Right atrium auricular region (tissue), 2 donors: ENCODE measurements around the gene CCDC87. TPM values are rescaled to one million over a fixed set of nuclear protein-coding genes. Genes with fewer than 3 reads are reported as not detected.

Experiments
- DNase-seq: peaks from one replicate; pipeline ENCODE4 v3.0.0-alpha.2; 2019; ENCODE audit warnings: low spot score
- H3K27ac ChIP-seq, 2 donors: fragments of 200-600 bp; sonication (generic); 1 replicate in 1 of 2; 2 replicates in 1 of 2; pipeline ENCODE4 v1.5.1; 2016 to 2019
- H3K27me3 ChIP-seq, 2 donors: fragments of 200-600 bp; sonication (generic); one replicate each; pipeline versions ENCODE4 v1.5.1 to v1.6.0; 2017 to 2019
- H3K36me3 ChIP-seq: fragments of 200-600 bp; sonication (generic); one replicate; pipeline ENCODE4 v1.5.1; 2016
- H3K4me1 ChIP-seq, 2 donors: fragments of 200-600 bp; sonication (generic); one replicate each; pipeline versions ENCODE4 v1.5.1 to v1.6.0; 2017 to 2019
- H3K4me3 ChIP-seq, 2 donors: fragments of 200-600 bp; sonication (generic); 1 replicate in 1 of 2; 2 replicates in 1 of 2; pipeline ENCODE4 v1.5.1; 2017 to 2019; ENCODE audit warnings: mild to moderate bottlenecking in 1 of 2, moderate library complexity in 1 of 2
- H3K9me3 ChIP-seq, 2 donors: fragments of 200-600 bp; sonication (generic); one replicate each; pipeline ENCODE4 v1.5.1; 2019
- total RNA-seq, 2 donors: library from RNA; depleted of rRNA; stranded (reverse); fragments of >200 nt; gene quantifications; one replicate each; pipeline ENCODE4 v1.1.0, GENCODE V29; 2016
- TF ChIP-seq, protein P1 (sequence below), 2 donors: fragments of 200-600 bp; sonication (generic); IDR thresholded peaks; one replicate each; pipeline ENCODE4 v1.5.1; 2019; ENCODE audit warnings: antibody characterized with exemption in 2 of 2

Gene CCDC87
- total RNA-seq, 2 donors from 2014 or later, result 0.26 to 0.86 TPM

DNA sequence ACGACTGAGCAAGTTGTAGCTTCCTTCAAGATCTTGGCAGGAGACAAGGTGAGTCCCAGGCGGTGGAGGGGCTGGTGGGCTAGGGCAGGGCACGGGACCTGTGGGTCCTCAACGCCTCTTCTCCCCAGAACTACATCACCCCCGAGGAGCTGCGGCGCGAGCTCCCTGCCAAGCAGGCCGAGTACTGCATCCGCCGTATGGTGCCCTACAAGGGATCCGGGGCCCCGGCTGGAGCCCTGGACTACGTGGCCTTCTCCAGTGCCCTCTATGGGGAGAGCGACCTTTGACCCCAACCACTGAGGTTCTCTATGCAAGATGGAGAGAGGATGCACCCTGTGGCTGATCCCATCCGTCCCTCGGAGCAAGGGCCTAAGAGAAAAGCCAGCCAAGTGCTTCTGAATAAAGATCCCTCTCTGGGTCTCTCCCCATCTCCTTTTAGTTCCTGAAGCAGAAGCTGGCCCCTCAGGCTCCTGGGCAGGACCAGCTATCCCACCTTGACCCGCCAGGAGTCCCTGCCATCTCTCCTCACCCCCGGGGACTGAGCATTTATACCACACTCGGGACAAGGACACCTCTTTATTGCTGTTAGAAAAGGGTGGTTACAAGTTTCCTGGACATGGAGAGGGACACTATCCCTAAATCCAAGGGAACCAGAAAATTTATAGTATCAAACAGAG lies 29.8 kb downstream of the CCDC87 start:
- no peak overlapping the region for H3K27ac ChIP-seq
- no peaks in the 10 kb centered on the region for H3K27me3 ChIP-seq
- no peaks in the 10 kb centered on the region for H3K9me3 ChIP-seq
- peaks cover 9% of the 10 kb centered on the region for H3K36me3 ChIP-seq
- H3K4me3 ChIP-seq, result no peak overlapping the region
- no peak for DNase-seq
- TF ChIP-seq, protein P1, sequence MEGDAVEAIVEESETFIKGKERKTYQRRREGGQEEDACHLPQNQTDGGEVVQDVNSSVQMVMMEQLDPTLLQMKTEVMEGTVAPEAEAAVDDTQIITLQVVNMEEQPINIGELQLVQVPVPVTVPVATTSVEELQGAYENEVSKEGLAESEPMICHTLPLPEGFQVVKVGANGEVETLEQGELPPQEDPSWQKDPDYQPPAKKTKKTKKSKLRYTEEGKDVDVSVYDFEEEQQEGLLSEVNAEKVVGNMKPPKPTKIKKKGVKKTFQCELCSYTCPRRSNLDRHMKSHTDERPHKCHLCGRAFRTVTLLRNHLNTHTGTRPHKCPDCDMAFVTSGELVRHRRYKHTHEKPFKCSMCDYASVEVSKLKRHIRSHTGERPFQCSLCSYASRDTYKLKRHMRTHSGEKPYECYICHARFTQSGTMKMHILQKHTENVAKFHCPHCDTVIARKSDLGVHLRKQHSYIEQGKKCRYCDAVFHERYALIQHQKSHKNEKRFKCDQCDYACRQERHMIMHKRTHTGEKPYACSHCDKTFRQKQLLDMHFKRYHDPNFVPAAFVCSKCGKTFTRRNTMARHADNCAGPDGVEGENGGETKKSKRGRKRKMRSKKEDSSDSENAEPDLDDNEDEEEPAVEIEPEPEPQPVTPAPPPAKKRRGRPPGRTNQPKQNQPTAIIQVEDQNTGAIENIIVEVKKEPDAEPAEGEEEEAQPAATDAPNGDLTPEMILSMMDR (IDR thresholded peaks at IDR 0.05), result no peak
- H3K4me1 ChIP-seq, result peaks cover 0 to 17% of the 10 kb centered on the region in 2 donors

DNA sequence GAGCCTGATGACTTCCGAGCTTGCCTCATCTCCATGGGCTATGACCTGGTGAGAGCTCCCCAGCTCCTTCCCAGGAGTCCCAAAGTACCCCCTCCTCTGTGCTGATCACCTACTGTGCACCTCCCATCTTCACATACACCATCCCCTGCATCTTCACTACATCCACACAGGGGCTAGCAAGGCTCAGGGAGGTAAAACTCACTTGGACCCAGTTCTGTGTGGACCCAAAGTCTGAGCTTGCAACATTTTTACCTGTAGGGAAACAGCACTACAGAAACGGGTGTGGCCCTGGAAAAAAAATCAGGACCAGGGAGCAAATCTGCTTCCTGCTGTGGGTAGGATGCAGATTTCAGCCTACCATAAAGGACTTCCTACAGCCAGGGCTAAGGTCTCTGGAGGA lies 30.6 kb downstream of the CCDC87 start:
- no peak overlapping the region for H3K4me3 ChIP-seq
- H3K27ac ChIP-seq, result no peak overlapping the region
- peaks cover 0 to 10% of the 10 kb centered on the region in 2 donors for H3K4me1 ChIP-seq
- DNase-seq, result no peak
- H3K36me3 ChIP-seq, result peaks cover 9% of the 10 kb centered on the region
- no peaks in the 10 kb centered on the region for H3K9me3 ChIP-seq
- no peaks in the 10 kb centered on the region for H3K27me3 ChIP-seq
- TF ChIP-seq, protein P1 (IDR thresholded peaks at IDR 0.05), result no peak

DNA sequence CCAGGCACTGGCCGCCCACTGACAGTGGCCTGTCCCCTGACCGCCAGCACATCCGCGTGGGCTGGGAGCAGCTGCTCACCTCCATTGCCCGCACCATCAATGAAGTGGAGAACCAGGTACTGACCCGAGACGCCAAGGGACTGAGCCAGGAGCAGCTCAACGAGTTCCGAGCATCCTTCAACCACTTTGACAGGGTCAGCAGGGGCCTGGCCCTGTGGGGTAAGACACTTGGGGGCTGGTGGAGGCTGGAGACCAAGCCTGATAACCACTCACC lies 31.0 kb downstream of the CCDC87 start:
- DNase-seq, result no peak
- peaks cover 0 to 9% of the 10 kb centered on the region in 2 donors for H3K4me1 ChIP-seq

DNA sequence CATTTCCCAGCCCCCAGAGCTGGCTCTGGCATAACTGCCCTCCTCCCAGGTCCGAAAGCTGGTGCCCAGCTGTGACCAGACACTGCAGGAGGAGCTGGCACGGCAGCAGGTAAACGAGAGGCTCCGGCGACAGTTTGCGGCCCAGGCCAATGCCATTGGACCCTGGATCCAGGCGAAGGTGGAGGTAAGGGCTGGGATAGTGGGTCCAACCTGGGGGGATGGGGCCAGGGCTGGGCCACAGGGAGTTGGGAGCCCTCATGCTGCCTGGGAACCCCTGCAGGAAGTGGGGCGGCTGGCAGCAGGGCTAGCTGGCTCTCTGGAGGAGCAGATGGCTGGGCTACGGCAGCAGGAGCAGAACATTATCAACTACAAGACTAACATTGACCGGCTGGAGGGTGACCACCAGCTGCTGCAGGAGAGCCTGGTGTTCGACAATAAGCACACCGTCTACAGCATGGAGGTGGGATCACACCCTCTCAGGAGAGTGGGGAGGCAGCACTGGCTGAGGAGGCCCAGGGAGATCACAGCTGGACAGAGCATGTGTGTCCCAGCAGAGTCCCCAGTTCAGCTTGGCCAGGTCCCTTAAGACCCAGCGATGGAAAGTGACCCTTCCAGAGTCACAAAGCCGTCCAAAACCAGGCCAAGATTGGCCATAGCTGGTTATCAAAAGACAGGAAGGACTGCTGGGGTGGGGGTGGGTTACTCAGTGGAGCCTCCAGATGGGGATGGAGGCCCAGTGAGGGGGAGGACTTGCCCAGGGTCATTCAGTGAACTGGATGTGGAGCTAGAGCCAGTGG lies 31.5 kb downstream of the CCDC87 start:
- TF ChIP-seq, protein P1 (IDR thresholded peaks at IDR 0.05), result no peak

More for the DNA sequence above, 31.0 kb downstream of the CCDC87 start:
- no peak overlapping the region for H3K27ac ChIP-seq
- H3K9me3 ChIP-seq, result no peaks in the 10 kb centered on the region
- H3K4me3 ChIP-seq, result no peak overlapping the region
- no peaks in the 10 kb centered on the region for H3K27me3 ChIP-seq
- H3K36me3 ChIP-seq, result peaks cover 9% of the 10 kb centered on the region
- TF ChIP-seq, protein P1 (IDR thresholded peaks at IDR 0.05), result no peak

DNA sequence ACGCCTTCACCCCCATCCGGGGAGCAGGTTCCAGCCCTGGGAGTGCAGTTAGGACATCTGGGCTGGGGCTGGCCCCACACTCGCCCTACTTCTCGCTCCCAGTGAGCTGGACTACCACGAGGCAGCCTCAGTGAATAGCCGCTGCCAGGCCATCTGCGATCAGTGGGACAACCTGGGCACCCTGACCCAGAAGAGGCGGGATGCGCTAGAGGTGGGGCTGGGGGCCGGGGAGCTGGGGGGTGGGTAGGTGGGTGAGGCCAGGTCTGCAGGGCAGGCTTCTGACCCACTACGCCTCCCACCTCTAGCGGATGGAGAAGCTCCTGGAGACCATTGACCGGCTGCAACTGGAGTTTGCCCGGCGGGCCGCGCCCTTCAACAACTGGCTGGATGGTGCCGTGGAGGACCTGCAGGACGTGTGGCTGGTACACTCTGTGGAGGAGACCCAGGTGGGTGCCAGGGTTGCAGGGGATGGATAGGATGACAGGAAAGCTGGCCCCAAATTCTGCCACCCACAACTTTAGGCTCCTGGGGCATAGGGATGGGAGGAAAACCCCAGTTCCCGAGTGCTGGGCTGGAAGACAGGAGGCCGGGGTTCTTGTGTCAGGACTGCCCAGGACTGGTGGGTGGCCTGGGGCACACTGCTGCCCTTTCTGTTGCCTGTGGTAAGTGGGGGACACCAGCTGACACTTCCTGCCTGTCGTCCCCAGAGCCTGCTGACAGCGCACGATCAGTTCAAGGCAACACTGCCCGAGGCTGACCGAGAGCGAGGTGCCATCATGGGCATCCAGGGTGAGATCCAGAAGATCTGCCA lies 32.8 kb downstream of the CCDC87 start:
- Histone ChIP-seq H3K4me1 (peaks cover 0 to 9% of the 10 kb centered on the region in 2 donors), H3K4me3 (no peak overlapping the region), H3K9me3 (no peaks in the 10 kb centered on the region), H3K27me3 (no peaks in the 10 kb centered on the region), H3K27ac (no peak overlapping the region), H3K36me3 (peaks cover 4% of the 10 kb centered on the region)
- TF ChIP-seq, protein P1 (IDR thresholded peaks at IDR 0.05), result no peak
- no peak for DNase-seq

More for the DNA sequence above, 31.5 kb downstream of the CCDC87 start:
- Histone ChIP-seq H3K27ac (no peak overlapping the region), H3K4me1 (peaks cover 0 to 9% of the 10 kb centered on the region in 2 donors), H3K4me3 (no peak overlapping the region), H3K27me3 (no peaks in the 10 kb centered on the region), H3K36me3 (peaks cover 9% of the 10 kb centered on the region), H3K9me3 (no peaks in the 10 kb centered on the region)
- DNase-seq, result no peak
